SK-N-MC (cell line): ENCODE measurements around the gene TRIM63.

Experiments used
- EZH2 ChIP-seq: fragments of 200-600 bp; sonication (generic); IDR thresholded peaks from one replicate; pipeline ENCODE4 v1.6.1; 2017; ENCODE audit warnings: antibody characterized with exemption
- POLR2AphosphoS5 ChIP-seq: IDR thresholded peaks from 2 replicates; pipeline ENCODE4 v1.6.1; 2012; ENCODE audit warnings: mild to moderate bottlenecking, low read depth, low read length, borderline replicate concordance

DNA sequence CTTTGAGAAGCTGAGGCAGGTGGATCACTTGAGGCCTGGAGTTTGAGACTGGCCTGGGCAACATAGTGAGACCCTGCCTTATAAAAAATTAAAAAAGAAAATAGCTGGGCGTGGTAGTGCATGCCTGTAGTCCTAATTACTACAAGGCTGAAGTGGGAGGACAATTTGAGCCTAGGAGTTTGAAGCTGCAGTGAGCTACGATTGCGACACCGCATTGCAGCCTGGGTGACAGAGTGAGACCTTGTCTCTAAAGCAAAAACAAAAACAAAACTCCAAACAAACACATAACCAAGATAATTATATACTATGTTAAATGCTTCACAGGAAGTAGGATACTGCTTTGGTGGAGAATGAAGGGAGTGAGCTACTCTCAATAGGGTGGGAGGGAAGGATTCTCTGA is 64.2 kb downstream of the TRIM63 start:
- TF ChIP-seq POLR2AphosphoS5 (no peak), EZH2 (no peak)
